Inflammatory macrophage treated with lipopolysaccharide for 4 hours (primary cell): ENCODE data around the gene SAMM50.
A peak's percentile ranks its signal among the peaks of the same experiment; 100 is the strongest.

Experiments used
- DNase-seq: peaks from one replicate; pipeline ENCODE4 v3.0.0-alpha.2; 2020

SAMM50 gene

GRCh38 chr22:43955040-43955882, at the start of gene SAMM50:
SAMM50 (plus strand) TSS chr22:43955442; CDS start chr22:43955578, 136 bp downstream.
- peak; percentile 91 for DNase-seq

- DNase-seq = no peak
Observed at GRCh38 chr22:43905681-43906080, 49.6 kb upstream of the SAMM50 start.

- DNase-seq = no peak
Observed at GRCh38 chr22:43909708-43910107, 45.5 kb upstream of the SAMM50 start.

GRCh38 chr22:43910178-43910695, 45.0 kb upstream of the SAMM50 start:
- DNase-seq = no peak

GRCh38 chr22:43911351-43911750, 43.9 kb upstream of the SAMM50 start:
- DNase-seq = no peak

GRCh38 chr22:43917521-43917920, 37.7 kb upstream of the SAMM50 start:
- peak; percentile 15 for DNase-seq

- DNase-seq = no peak
Observed at GRCh38 chr22:43919106-43919973, 35.9 kb upstream of the SAMM50 start.

- peak; percentile 15 for DNase-seq
Observed at GRCh38 chr22:43921370-43921769, 33.9 kb upstream of the SAMM50 start.

- no peak for DNase-seq
Observed at GRCh38 chr22:43922123-43922522, 33.1 kb upstream of the SAMM50 start.

- DNase-seq = peak; percentile 11
Observed at GRCh38 chr22:43923191-43923590, 32.1 kb upstream of the SAMM50 start.

GRCh38 chr22:43923631-43924464, 31.4 kb upstream of the SAMM50 start, which contains the start of gene PNPLA3:
PNPLA3 (plus strand) TSS chr22:43923805; CDS start chr22:43923912, 107 bp downstream.
- DNase-seq = peak; percentile 77

- no peak for DNase-seq
Observed at GRCh38 chr22:43924877-43925276, 30.4 kb upstream of the SAMM50 start.

- peak; percentile 44 for DNase-seq
Observed at GRCh38 chr22:43925433-43926348, 29.6 kb upstream of the SAMM50 start.

- DNase-seq = no peak
Observed at GRCh38 chr22:43926349-43926710, 28.9 kb upstream of the SAMM50 start.

GRCh38 chr22:43928468-43928867, 26.8 kb upstream of the SAMM50 start:
- DNase-seq = peak; percentile 87

GRCh38 chr22:43928908-43929307, 26.3 kb upstream of the SAMM50 start:
- DNase-seq = no peak

- DNase-seq = no peak
Observed at GRCh38 chr22:43931771-43932170, 23.5 kb upstream of the SAMM50 start.

GRCh38 chr22:43941449-43941848, 13.8 kb upstream of the SAMM50 start:
- no peak for DNase-seq

GRCh38 chr22:43944670-43945430, 10.4 kb upstream of the SAMM50 start:
- DNase-seq = no peak

GRCh38 chr22:43945632-43946383, 9.4 kb upstream of the SAMM50 start:
- peak; percentile 76 for DNase-seq
